ENCODE results near the gene EPX. TPM values are rescaled to one million over a fixed set of nuclear protein-coding genes. Genes with fewer than 3 reads are reported as not detected.

The EPX gene
- total RNA-seq, 1 donor from 2014 or later = not detected

DNA sequence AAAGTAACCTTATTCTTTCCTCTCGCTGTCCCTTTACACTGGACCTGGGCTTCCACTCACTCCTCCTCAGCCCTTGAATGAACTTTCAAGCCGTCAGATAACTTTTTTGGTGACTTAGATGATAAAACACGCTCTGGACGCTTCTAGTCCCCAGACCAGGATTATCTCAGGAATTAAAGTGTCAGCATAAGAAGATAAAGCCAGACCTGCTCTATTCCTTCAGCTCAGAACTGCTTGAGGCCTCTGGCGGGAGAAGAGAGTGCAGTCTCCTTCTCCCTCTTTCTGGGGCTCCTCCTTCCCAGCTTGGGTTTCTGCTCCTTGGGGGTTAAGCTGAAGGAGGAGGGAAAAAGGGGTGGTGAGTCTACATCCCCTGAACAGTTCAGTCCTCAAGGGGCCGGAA lies 52.4 kb downstream of the EPX start:
- intact Hi-C loops (cut with micrococcal nuclease) = no loop called here
- peaks cover 10% of the 10 kb centered on the region for H3K4me1 Mint-ChIP-seq
- no peak overlapping the region for H3K27ac Mint-ChIP-seq
- H3K9me3 Mint-ChIP-seq = no peaks in the 10 kb centered on the region
- peaks cover 45% of the 10 kb centered on the region for H3K27me3 Mint-ChIP-seq
- no peak overlapping the region for H3K4me3 Mint-ChIP-seq
- no peak for DNase-seq
- no peaks in the 10 kb centered on the region for H3K36me3 Mint-ChIP-seq (ENCODE audit: low read depth)

DNA sequence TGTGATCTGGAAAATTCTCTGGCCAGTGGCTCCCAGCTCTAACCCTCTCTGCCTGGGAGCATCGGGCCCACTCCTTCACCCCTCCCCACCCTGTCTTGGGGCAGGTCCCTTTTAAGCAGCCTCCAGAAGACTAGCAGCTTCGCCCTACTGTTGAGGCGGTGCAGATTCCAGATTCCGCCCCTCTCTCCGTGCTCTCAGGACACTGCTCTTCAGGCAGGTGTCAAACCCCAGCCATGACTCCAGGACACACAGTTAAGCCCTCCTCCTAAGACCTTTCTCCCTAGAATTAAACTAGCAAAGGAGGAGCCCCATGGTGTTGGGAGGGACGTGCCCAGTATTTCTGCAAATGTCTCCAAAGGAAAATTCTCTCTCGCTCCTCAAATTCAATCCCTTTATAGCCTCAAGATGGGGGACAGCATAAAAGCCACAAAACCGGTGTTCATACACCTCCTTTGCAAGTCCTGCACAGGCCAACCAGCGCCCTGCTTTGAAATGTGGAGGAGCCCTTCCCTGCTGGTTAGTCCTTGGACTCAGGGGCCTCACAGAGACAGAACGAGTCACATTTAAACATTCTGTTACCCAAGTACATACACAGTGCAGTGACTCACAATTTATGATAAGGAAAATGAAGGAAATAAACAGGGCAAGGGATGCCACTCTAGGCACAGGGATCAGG lies 53.0 kb downstream of the EPX start:
- H3K9me3 Mint-ChIP-seq = no peaks in the 10 kb centered on the region
- H3K36me3 Mint-ChIP-seq (ENCODE audit: low read depth) = no peaks in the 10 kb centered on the region
- intact Hi-C loops (cut with micrococcal nuclease) = no loop called here
- no peak overlapping the region for H3K27ac Mint-ChIP-seq
- no peak overlapping the region for H3K4me3 Mint-ChIP-seq
- peaks cover 14% of the 10 kb centered on the region for H3K4me1 Mint-ChIP-seq
- peaks cover 45% of the 10 kb centered on the region for H3K27me3 Mint-ChIP-seq
- DNase-seq = no peak

DNA sequence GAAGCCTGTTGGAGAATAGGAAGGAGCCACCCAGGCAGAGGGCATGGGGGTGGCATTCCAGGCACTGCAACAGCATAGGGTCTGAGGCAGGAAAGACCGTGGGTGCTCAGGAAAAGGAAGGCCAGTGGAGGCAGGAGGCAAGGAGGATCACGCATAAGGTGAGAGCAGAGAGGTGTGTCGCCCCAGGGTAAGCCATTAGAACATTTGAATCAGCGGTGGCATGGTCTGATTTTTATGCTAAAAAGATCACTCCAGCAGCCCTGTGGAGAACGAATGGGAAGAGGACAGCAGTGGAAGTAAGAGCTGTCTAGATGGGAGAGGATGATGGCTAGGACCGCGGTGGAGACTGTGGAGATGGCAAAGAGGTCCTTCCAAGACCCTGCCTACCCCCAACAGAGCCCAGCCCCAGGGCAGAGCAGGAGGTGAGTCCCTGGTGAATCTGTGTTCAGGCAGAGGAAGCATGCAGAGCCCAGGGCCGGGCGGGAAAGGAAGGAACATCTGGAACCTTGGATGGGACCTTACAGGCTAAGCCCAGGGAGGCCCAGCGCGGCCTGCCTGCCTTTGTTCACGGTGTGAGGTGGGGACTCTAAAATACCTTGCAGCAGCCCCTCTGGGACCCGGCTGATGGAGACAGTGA lies 53.7 kb downstream of the EPX start:
- H3K4me1 Mint-ChIP-seq = peaks cover 14% of the 10 kb centered on the region
- H3K36me3 Mint-ChIP-seq (ENCODE audit: low read depth) = no peaks in the 10 kb centered on the region
- no peak overlapping the region for H3K4me3 Mint-ChIP-seq
- intact Hi-C loops (cut with micrococcal nuclease) = no loop called here
- H3K27ac Mint-ChIP-seq = no peak overlapping the region
- no peak for DNase-seq
- H3K27me3 Mint-ChIP-seq = peaks cover 48% of the 10 kb centered on the region
- H3K9me3 Mint-ChIP-seq = no peaks in the 10 kb centered on the region

DNA sequence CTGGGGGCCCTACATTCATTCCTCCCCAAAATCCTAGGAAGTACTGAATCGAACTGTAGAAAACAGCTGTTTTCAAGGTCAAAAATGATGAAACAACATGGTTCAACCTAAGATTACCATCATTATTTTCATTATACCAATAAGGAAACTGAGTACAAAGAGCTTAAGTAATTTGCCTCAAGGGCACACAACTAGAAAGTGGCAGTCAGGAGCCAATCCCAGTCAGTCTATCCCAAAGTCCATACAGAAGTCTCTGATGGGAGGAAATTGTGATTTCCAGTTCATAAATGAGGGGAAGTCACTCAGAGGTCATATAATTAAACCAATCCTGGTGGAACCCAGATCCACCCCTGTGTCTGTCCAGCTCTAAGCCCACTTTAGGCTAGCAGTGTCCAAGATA lies 54.3 kb downstream of the EPX start:
- Mint-ChIP-seq H3K4me3 (no peak overlapping the region), H3K4me1 (peaks cover 14% of the 10 kb centered on the region), H3K27me3 (peaks cover 48% of the 10 kb centered on the region), H3K36me3 (ENCODE audit: low read depth) (no peaks in the 10 kb centered on the region), H3K9me3 (no peaks in the 10 kb centered on the region), H3K27ac (no peak overlapping the region)
- no peak for DNase-seq
- intact Hi-C loops (cut with micrococcal nuclease) = no loop called here

DNA sequence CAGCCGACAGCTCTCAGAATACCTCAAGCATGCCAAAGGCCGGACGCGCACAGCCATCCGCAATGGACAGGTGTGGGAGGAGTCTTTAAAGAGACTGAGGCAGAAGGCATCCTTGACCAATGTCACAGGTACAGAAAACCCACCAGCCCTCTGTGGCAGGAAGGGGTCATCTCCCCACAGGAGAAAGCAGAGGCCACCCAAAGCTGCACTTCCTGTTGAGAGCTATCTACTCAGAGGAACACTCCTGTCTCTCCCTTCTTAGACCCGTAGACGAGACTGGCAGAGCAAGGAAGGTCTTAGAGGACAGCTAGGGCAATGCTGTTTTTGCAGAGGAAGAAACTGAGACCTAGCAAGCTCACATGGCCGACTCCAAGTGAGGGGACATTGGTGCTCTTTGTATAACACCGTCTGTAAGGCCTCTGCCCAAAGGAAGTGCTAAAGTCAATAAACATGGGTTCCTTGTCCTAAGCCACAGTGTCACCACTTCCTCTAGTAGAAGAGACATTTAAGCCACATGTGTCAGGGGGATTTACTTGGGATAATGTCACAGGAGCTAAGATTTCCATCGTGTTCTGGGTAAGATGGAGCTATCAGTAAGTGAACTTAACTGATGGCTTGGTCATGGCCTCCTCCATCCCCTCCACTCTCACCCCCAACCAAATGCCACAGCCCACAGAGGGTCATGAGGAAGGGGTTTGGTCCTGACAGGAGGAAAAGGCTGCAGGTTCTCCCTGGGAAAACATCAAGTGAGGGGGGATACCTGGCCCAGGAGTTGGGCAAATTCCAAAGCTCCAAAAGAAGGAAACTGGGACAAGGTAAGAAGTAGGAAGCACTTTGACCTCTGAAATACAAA lies 55.2 kb downstream of the EPX start:
- Mint-ChIP-seq H3K27me3 (peaks cover 53% of the 10 kb centered on the region), H3K4me3 (no peak overlapping the region), H3K9me3 (no peaks in the 10 kb centered on the region), H3K4me1 (peaks cover 14% of the 10 kb centered on the region), H3K36me3 (ENCODE audit: low read depth) (no peaks in the 10 kb centered on the region), H3K27ac (no peak overlapping the region)
- intact Hi-C loops (cut with micrococcal nuclease) = loop anchor here (2.0 kb wide), 1 partner anchor 199 kb away; no protein-coding TSS in a partner anchor
- DNase-seq = no peak

DNA sequence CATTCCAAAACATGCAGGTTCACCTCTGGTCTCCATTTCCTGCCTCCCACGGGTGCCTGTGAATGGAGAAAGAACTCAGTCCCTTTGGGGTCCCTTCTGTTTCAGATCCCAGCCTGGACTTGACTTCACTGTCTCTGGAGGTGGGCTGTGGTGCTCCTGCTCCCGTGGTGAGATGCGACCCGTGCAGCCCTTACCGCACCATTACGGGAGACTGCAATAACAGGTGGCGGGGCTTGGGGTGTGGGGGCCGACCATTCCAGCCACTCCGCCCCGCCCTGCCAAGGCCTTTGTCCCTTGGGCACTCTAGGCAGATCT lies 56.4 kb downstream of the EPX start:
- Mint-ChIP-seq H3K27me3 (peaks cover 53% of the 10 kb centered on the region), H3K36me3 (ENCODE audit: low read depth) (no peaks in the 10 kb centered on the region), H3K4me3 (peak overlapping the region; percentile 84), H3K9me3 (no peaks in the 10 kb centered on the region), H3K27ac (peak overlapping the region; percentile 15), H3K4me1 (peaks cover 14% of the 10 kb centered on the region)
- intact Hi-C loops (cut with micrococcal nuclease) = loop anchor here (2.0 kb wide), 1 partner anchor 198 kb away; no protein-coding TSS in a partner anchor
- DNase-seq = no peak

DNA sequence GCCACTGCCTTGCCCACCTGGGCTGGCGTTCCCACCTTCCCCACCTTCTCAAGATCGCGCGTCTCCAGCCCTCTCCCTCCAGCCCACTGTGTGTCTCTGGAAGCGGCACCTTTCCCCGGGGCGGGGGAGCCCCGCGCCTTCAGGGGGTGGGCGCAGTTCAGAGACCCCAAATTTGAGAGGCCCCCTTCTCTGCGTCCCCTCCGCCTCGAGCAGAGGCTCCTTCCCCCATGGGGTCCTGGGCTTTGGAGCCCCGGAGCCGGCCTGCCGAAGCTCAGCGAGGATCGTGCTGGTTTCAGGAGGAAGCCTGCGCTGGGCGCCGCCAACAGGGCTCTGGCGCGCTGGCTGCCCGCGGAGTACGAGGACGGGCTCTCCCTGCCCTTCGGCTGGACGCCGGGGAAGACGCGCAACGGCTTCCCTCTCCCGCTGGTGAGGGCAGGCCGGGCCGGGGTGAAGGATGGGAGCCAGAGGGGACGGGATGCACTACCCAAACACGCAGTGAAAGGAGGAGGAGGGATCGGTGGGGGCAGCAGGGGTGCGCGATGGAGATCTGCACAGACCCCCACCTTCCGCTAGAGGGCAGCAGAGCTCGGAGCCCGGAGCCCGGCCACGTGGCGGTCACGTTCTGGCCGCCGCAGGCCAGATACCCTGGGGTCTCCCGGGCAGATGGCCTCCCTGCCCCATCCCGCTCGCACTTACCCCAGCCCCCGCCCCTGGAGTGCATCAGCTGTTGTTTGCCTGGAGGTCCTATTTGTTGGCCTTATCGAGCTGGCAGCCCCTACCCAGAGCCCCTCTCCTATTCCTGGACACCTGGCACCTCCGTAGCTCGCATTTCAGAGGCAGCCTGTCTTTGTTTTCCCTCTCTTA lies 57.0 kb downstream of the EPX start:
- peak overlapping the region; percentile 84 for H3K4me3 Mint-ChIP-seq
- H3K27me3 Mint-ChIP-seq = peaks cover 53% of the 10 kb centered on the region
- peaks cover 14% of the 10 kb centered on the region for H3K4me1 Mint-ChIP-seq
- intact Hi-C loops (cut with micrococcal nuclease) = loop anchor here (2.0 kb wide), 1 partner anchor 197 kb away; no protein-coding TSS in a partner anchor
- peak; percentile 92 for DNase-seq
- H3K9me3 Mint-ChIP-seq = no peaks in the 10 kb centered on the region
- H3K36me3 Mint-ChIP-seq (ENCODE audit: low read depth) = no peaks in the 10 kb centered on the region
- H3K27ac Mint-ChIP-seq = peak overlapping the region; percentile 67

DNA sequence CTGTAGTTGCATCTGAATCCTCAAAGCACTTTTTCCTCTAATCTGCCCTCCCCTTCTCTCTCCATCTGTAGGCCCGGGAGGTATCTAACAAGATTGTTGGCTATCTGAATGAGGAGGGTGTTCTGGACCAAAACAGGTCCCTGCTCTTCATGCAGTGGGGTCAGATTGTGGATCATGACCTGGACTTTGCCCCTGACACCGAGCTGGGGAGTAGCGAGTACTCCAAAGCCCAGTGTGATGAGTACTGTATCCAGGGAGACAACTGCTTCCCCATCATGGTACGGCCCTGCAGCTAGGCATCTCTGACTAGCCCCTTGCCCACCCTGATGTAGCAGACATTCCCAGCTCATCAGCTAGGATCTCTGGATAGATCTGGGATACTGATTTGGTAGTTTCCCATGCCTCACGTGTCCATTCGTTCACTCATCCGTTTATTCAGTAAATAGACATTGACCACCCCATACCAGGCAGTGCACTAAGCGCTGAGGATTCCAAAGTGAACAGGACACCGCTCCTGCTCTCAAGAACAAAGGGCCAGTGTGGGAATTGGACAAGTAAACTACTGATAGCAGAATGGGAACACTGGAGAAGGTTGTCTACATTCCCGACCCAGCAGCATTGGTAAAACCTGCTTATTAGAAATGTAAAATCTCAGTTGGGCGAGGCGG lies 58.0 kb downstream of the EPX start:
- Mint-ChIP-seq H3K27ac (peak overlapping the region; percentile 11), H3K4me3 (peak overlapping the region; percentile 84), H3K36me3 (ENCODE audit: low read depth) (no peaks in the 10 kb centered on the region), H3K4me1 (peaks cover 14% of the 10 kb centered on the region), H3K27me3 (peaks cover 58% of the 10 kb centered on the region), H3K9me3 (no peaks in the 10 kb centered on the region)
- no peak for DNase-seq
- intact Hi-C loops (cut with micrococcal nuclease) = no loop called here

DNA sequence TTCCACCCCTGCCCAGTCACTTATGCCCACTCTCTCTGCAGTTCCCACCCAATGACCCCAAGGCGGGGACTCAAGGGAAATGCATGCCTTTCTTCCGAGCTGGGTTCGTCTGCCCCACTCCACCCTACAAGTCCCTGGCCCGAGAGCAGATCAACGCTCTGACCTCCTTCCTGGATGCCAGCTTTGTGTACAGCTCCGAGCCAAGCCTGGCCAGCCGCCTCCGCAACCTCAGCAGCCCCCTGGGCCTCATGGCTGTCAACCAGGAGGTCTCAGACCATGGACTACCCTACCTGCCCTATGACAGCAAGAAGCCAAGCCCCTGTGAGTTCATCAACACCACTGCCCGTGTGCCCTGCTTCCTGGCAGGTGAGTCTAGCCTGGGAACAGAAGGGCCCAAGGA lies 59.6 kb downstream of the EPX start:
- Mint-ChIP-seq H3K27me3 (peaks cover 58% of the 10 kb centered on the region), H3K27ac (no peak overlapping the region), H3K9me3 (no peaks in the 10 kb centered on the region), H3K4me3 (no peak overlapping the region), H3K4me1 (peaks cover 14% of the 10 kb centered on the region), H3K36me3 (ENCODE audit: low read depth) (no peaks in the 10 kb centered on the region)
- intact Hi-C loops (cut with micrococcal nuclease) = no loop called here
- no peak for DNase-seq

DNA sequence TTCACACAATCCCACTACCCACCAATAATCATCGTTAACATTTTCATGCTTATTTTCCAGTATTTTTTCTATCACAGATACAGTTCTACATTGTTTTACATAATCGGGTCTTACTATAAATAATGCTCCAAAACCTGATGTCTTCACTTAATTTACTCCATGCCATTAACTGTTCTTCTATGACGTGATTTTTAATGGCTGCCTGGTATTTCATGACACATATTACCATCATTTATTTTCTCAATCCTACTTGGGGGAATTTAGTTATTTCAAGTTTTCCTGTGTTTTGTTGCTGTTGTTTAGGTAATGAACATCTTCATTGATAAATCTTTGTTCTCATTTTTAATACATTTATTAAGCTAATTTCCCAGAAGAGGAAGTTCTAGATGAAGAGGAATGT lies 60.6 kb downstream of the EPX start:
- intact Hi-C loops (cut with micrococcal nuclease) = no loop called here
- Mint-ChIP-seq H3K9me3 (no peaks in the 10 kb centered on the region), H3K27me3 (peaks cover 68% of the 10 kb centered on the region), H3K36me3 (ENCODE audit: low read depth) (no peaks in the 10 kb centered on the region), H3K27ac (no peak overlapping the region), H3K4me1 (peaks cover 7% of the 10 kb centered on the region), H3K4me3 (no peak overlapping the region)
- DNase-seq = no peak

Other genes starting within 250 kb of the EPX start
- 0.50 and 0.58 TPM in 2 replicates for gene CUEDC1, start 237.3 kb upstream of the EPX start, total RNA-seq
- 35.4 and 37.3 TPM in 2 replicates for gene VEZF1, start 204.5 kb upstream of the EPX start, total RNA-seq
- 510 and 515 TPM in 2 replicates for gene SRSF1, start 185.5 kb upstream of the EPX start, total RNA-seq
- gene DYNLL2, start 109.3 kb upstream of the EPX start, total RNA-seq = 36.6 and 37.2 TPM in 2 replicates
- 0.07 and 0.14 TPM in 2 replicates for gene OR4D1, start 44.3 kb upstream of the EPX start, total RNA-seq
- not detected in 2 replicates for gene OR4D2, start 25.7 kb upstream of the EPX start, total RNA-seq
- 21.7 and 23.1 TPM in 2 replicates for gene MKS1, start 26.5 kb downstream of the EPX start, total RNA-seq
- gene LPO, start 45.9 kb downstream of the EPX start, total RNA-seq = not detected in 2 replicates
- not detected in 2 replicates for gene MPO, start 88.2 kb downstream of the EPX start, total RNA-seq
- gene TSPOAP1, start 136.1 kb downstream of the EPX start, total RNA-seq = 22.6 and 23.6 TPM in 2 replicates
- gene SUPT4H1, start 159.5 kb downstream of the EPX start, total RNA-seq = 139 and 143 TPM in 2 replicates
- 0.95 and 1.6 TPM in 2 replicates for gene RNF43, start 224.8 kb downstream of the EPX start, total RNA-seq

Data from activated CD4-positive, alpha-beta T cell treated with anti-CD3 and anti-CD28 coated beads, Interleukin-2, amount 10 ng/mL, durations not matched to agents 24 days and 14 days (primary cell).